Stimulated activated CD8-positive, alpha-beta memory T cell treated with anti-CD3 and anti-CD28 coated beads, Interleukin-12 subunit alpha, Interleukin-12 subunit beta, amount 100 ng/mL, for 4 hours (primary cell): ENCODE results near the gene ENG.
A peak's percentile ranks its signal among the peaks of the same experiment; 100 is the strongest.
"Not testable (repeated sequence)": the region's sequence is repeated elsewhere in the genome, so short reads cannot be mapped to it uniquely, and the experiment has no call there.

Experiments used
- DNase-seq: peaks from one replicate; pipeline ENCODE4 v3.0.0-alpha.2; 2020; ENCODE audit warnings: low read depth

ENG gene

DNA sequence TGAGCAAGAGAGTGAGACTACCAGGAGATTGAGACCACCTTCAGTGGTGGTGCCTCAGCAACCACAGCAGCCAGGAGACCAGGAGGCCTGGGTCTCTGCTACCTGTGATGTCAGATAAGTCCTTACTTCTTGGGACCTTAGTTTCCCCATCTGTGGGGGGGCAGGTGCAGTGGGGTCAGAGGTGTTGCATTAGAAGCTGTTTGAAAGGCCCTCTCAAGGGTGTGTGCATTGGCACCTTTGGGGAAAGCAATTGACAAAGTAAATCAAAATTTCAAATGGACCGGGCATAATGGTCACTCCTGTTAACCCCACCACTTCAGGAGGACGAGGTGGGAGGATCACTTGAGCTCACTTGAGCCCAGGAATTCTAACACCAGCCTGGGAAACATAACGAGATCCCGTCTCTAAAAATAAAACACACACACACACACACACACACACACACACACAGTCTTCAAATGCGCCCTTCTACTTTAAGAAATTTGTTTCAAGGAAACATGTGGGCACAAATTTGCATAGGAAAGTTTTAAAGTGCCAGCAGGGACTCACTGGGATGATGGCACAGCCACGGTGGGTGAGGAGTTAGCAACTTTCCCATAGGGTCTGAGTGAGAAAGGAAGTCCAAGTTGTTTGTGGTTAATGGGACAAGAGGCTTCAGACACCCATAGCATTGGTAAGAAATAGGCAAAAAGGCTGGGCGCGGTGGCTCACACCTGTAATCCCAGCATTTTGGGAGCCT lies 24.4 kb upstream of the ENG start:
- DNase-seq = no peak

DNA sequence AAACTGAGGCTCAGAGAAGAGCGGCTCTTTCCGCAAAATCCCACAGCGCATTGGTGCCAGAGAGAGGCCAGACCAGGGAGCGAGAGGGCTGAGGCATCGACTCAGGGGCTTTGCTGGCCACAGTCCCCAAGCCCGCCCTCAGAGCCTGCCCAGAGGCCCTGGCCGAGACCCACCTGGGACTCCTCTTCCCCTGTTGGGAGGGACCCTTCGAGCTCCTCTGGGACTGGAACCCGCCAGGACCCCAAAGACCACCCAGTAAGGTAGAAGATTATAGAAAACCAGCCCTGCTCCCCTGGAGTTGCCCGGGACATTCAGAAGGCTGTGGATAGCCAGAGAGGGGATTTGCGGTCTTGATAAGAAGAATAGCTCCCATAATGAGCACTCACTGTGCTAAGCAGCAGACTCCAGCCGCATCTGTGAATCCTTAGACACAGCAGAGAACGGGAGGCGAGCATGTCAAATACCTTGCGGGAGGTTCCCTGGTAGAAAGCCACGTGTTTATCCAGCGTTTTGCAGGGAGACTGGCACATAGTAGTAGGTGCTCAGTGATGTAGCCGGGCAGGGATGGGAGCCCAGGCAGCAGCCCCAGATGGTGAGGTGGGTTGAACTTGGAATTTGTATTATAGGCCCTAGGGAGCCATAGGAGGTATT lies 23.7 kb upstream of the ENG start:
- DNase-seq = no peak

DNA sequence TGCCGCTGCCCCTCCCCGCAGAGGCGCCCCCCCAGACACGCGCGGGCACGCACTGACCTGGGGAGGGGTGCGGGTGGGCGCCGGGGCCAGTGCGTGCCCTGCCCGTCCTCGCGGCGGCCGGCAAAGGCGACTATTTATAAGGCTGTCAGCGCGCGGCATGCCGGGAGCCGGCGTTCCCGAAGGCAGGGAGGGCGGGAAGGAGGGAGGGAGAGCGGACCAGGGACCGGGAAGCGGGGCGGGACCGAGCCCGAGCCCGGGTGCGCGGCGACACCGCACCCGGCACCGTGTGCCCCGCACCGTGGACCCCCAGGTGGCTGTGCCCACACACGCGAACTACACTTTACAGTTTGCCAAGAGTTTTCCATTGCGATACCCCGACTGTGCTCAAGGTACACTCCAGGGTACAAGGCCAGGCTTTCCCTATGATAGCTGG lies 23.1 kb upstream of the ENG start, which contains the start of gene AK1:
TSS of gene AK1 (minus strand) at position 110 of the 433 bp plus-strand sequence. CDS start 3,058 bp downstream, outside the sequence.
- DNase-seq = no peak

DNA sequence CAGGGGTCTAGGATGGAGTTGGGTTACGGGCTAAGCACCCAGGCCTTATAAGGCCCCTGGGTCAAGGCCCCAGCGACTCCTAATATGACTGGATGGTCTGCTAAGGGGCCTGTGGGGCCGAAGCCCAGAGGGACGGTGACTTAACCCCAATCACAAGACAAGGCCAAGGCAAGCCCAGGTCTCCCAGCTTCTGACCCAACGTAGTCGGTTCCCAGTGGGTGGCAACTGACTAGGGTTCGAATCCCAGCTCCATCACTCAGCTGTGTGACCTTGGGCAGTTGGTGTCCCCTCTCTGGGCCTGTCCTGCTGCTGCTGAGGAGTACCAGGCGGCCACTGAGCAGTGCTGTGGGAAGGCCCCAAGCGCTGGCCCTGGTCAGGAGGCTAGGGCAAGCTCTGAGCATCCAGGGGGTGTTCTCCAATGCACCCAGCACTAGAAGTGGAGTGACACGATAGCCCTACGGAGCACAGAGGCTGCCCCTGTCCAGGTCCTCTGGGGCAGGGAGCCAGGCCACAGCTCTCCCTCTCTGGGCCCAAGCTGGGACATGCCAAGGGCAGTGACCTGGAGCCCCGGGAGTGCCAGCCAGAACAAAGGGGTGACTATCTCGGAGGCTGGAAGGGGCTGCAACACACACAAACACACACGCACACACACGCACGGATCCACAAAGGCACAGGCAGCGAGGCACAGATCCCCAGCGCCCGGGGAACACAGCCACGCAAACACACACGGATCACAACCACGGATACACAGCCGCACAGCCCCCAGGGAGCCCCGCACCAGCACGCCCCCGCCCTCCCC lies 22.5 kb upstream of the ENG start:
- DNase-seq = no peak

DNA sequence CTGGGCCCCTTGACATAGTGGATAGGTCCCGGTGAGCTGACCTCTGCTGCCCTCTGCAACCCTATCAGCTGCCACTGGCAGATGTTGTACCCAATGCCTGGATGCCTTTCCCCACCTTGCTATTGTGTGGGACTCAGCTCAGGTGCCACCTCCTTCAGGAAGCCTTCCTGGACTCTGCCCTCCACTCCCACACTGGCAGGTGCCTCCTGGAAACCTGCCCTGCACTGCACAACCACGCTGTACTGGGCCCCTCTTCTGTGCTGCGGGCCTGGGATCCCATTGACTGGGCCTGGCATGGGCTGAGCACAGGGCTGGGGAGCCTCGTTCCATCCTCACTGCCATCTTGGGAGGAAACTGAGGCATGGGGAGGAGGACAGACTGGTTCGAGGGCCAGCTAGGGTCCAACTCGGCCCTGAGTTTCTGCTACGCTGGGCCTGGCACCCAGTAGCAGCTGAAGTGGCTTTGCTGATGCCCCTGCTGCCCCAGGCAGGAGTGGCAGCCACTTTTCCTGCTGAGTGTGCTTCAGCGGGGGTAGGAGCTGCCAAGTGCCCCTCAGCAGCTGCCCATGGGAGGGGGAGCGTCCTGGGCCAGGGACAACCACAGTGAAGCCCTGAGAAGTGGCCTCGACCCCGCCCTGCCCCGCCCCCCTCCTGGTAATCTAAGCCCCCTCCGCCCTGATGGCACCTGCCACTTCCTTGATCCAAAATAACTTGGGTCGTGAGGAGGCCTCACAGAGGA lies 21.7 kb upstream of the ENG start:
- DNase-seq = no peak

DNA sequence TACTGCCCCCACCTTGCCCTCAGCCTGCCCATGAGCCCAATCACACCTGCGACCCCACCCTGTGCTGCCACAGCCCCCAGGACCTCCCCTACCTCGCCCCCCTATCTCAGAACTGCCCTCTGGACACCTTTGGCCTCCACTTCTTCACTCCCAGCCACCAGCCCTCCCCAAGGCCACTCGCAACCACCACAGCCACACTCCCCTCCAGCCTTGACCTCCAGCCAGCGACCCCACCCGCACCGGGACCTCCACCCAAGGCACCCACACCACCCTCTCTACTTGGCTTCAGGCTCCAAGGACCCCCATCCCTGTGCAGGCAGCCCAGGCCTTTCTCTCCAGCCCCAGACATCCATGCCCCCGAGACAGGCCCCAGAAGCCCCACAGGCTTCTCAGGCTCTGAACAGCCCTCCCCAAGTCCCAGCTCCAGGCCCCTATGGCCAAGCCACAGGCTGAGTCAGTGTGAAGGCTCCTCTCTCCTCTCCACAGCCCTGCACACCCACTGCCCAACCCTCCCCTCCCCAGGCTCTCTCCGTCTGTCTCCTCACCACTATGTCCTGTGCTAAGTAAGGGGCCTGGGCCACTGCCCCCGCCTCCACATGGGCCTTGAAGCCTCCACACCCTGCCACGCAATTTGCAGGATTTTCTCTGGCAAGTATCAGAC lies 21.0 kb upstream of the ENG start:
- DNase-seq = no peak

DNA sequence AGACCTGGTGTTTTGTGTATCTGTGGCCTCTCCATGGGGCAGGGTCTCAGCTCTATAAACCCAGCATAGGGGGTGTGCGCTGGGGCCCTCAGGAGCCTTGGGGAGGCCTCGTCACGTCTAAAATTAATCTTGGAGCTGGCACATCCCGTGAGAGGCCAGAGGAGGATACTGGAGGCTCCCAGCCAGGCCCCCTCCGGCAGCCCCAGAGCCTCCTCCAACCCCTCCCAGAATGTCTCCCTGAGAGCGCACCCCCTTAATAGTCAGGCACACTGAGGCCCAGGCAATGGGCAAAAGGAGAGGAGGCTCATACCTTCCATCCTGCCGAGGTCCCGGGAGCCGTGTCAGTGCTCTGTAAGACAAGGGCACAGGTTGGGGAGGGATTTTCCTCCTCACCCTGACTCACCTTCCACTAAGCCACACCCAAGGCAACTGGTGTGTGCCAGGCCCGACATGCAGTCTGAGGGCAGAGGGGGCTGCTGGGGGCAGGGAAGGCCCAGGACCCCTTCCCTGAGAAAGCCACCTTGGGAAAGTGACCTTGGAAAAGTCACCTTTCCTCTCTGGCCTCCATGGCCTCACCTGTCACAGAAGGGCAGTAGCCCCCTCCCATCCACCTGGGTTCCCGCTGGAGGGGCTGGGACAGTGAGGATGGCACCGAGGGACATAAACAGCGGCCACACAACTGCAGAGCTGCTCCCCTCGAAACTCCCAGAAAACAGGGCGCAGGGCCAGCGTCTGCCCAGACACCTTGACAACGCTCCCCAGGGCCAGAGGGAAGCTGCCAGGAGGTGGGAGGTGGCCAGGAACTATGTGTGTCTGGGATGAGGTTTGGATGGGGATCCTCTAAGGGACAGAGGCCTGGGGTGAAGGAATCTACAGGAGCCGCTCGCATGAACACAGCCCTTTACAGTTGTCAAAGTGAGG lies 20.1 kb upstream of the ENG start:
- DNase-seq = no peak

DNA sequence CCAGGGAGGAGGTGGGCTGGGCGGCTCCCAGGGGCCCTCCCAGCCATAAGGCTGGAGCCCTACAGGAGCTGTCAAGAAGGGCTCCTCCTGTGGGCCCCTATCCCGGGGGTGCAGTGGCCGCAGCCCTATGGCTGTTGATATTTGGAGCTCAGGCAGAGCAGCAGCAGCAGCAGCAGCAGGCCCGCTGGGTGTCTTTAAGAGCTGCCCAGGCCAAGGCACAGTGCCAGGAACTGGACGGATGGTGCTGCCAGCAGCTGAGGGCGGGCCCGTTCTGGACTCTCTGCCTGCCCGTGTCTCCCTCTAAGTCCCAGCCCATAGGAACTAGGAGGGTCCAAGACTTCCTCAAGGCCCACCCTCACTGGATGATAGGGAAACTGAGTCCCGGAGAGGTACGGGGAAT lies 19.4 kb upstream of the ENG start:
- DNase-seq = no peak

DNA sequence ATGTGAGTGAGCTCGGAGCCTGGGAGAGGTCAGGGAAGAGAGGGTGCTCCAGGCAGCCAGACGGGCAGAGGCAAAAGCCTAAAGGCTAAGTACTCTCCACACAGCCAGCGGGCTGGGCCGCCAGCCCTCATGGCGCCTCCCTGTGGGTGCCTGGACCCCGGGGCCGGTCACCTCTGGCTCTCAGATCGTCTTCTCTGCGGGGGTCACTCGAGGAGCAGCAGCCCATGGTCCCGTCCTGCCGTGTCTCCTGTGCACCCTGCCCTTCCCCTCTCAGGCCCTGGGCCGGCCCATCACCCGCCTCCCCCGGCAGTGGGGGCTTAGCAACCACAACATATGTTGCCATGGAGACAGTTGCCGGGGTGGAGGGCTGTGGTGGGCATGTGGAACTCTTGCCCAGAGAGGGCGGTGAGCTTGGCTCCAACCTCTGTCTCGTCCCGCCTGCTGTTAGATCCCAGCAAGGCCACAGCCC lies 18.8 kb upstream of the ENG start:
- no peak for DNase-seq

DNA sequence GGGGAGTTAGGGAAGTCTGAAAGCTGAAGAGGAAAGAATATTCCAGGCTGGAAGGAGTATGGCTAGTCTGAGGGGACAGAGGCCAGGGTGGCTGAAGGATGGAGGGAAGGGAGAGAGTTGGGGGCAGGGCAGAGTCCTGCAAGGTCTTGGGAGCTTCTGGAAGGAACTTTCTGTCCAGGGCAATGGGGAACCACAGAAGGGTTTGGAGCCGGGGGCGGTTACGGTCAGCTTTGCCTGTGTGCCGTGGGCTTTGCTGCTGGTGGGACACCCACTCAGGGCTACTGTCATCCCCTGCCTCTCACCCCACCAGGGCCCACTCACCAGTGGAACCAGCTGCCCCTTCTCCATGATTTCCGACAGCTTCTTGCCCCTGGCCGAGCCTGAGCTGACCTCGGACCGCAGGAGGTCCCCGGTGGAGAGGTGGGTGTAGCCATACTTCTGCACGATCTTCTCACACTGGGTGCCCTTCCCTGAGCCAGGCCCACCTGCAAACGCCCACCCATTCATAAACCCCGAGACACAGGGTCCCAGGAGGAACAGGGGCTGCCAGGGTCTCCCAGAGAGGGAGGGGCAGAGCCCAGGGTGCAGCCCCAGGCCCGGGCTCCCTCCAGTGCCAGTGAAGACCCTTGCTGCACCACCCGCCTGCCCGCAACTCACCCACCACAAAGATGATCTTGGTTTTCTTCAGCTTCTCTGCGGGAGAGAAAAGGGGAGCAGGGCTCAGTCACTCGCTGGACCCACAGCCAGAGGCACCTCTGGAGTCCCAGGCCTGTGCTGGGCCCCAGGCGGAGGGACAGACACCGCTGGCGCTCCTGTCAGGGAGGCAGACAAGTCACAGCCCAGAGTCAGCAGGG lies 18.1 kb upstream of the ENG start:
- DNase-seq = no peak

DNA sequence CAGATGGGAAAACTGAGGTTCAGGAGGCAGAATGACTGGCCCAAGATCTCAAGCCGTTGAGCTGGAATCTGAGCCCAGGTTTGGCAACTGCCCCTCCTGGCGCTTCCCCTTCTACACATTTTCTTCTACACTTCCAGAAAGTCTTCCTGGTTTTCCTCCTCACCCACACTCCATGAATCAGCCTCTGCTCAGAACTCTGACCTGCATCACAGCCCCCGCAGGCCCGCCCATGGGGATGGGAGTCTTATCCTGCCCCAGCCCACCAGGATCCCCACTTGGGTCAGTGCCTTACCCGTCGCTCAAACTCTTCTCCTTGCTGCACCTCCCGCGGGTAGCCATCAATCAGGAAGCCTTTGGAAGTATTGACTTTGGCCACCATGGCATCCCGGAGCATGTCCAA lies 17.1 kb upstream of the ENG start:
- no peak for DNase-seq

DNA sequence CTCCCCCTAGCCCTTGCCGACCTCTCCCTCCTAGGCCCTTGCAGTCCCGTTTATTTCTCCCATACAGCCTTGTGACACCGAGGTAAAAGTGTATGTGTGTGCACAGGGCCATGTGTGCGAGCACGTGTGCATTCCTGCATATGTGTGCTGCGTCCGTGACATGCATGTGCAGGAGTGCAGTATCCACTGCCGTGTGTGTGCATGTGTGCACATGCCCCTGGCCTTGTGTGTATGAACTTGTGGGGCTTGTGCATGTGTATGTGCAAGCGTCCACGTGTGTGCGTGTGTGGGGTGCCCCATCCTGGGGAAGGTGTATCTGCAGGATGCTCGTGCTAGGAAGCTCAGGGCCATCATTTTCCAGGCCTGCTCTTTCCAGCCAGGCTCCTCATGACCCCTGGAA lies 16.4 kb upstream of the ENG start:
- no peak for DNase-seq

DNA sequence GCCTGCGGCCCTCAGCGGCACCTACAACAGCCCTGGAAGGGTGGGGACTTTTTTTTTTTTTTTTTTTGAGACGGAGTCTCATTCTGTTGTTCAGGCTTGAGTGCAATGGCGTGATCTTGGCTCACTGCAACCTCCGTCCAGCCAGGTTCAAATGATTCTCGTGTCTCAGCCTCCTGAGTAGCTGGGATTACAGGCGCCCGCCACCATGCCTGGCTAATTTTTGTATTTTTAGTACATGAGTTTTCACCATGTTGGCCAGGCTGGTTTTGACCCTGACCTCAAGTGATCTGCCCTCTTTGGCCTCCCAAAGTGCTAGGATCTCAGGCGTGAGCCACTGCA lies 15.7 kb upstream of the ENG start:
- not testable (repeated sequence) for DNase-seq

DNA sequence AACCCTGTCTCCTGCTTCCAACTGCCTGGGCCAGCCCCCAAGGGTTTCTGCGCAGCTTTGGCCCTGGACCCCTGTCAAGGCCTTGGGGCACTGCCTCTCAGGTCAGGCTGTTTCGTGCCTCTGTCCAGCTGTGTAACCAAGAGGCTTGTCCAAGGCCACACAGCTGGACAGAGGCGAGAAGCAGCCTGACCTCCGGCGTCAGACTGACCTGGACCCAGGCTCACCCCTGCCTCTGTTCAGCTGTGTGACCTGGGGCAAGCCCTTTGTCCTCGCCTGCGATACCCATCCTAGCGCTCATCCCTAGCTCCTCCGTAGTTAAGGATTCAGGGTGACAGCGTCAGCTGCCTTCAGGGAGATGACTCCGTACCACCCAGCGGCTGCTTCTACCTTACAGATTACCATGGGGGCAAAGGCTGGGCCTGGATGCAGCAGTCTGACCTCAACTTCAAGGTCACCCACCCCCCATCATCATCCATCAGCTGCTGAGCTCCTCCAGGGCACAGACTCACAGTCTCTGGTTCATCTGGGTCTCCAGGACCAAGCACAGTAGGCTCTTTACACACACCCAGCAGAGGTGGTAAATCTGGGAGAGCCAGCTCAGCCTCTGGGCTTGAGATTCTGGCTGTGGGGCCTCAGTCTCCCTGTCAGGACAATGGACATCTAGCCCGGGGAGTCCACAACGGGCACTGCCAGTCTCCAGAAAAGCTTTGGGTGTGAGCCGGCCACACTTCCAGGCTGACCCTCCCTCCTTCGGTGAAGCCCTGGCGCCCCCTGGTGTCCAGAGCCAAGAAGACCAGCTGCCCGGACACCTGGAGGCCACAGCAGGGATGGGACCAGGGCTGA lies 15.1 kb upstream of the ENG start:
- DNase-seq = peak; percentile 56

DNA sequence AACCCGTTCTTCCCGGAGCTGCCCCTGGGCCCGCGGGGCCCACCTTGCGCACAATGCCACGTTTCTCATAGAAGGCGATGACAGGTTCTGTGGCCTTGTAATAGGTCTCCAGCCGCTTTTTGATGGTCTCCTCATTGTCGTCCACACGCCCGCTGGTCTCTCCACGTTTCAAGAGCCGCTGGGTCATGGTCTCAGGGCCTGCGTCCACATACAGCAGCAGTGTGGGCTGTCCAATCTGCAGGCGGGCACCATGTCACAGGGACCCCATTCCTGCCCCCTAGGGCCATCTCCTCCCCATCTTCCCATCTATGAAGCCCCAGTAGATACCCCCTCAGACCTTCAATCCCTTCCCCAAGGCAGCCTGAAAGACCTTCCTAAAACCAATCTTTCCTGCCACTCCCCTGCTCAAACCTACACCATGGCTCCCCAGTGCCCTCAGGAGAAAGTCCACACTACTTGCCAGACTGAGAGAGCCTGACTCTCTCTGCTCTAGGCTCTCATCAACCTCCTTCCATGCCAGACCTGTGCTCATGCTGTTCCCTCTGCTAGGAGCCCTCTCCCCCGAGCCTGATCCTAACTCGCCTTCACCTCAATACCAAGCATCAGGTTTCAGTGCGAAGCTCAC lies 13.9 kb upstream of the ENG start:
- no peak for DNase-seq

DNA sequence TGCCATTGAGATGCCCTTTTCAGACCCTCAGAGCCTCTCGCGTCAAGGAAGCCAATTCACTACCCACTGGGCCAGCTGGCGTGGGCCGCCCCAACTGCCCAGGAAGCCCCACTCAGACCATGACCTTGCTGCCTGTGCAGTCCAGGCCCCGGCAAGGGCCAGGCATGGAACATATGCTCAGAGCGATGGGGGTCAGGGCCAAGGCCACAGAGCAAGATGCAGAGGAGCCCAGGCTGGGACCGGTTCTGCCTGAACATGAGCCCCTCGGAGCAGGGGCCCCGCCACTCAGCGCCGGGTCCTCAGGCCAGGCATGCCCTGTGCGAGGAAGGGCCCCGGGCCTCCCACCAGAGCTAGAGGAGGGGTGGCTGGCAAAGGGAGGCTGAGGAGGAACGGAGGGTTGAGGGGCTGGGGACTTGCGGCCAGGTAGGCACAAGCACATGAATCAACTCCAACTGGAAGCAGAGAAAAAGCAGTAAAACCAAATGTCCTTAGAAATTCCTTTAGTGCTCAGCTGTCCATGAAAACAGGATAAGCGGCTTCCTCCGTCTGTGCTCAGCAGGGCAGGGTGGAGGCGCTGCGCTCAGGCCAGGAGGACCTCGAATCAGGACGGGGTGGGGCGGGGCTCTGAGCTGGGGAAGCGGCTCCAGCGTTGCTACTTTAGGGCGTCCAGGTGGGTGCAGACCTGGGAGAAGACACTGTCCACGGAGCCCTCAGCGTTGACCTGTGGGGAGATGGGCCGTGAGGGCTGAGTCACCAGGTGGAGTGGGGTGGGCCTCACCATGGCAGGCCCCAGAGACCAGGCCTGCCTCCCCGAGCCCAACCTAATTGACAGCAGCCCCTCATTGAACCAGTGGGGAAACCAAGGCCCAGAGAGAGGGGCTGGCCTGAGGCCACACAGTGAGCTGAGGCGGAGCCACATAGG lies 13.2 kb upstream of the ENG start:
- DNase-seq = no peak

DNA sequence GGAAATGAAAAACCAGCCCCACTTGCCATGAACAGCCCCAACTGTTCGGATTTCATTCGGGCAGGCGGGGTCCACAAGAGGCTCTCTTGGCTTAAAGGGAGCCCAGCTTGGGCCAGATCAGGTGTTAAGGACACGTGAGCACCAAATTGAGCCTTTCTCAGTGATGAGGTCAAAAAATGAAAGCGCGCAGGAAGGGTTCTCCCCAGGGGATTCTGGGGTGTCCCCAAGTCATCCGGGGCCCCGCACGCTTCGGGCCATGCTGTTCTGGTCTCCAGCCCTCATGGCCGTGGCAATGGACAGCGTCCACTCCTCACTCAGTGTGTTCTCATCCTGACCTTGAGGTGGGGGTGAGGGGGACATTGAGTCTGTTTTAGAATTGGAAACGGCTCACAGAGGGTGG lies 12.1 kb upstream of the ENG start:
- DNase-seq = no peak
